SK-N-SH (cell line): Measurements from ENCODE around the gene MBNL1. TPM values are rescaled to one million over a fixed set of nuclear protein-coding genes. Genes with fewer than 3 reads are reported as not detected.

Source experiments
- CTCF ChIA-PET: fragments of 300-600, 350-600 bp; formaldehyde crosslinking; extraction: SDS; loops from one replicate; lab custom pipeline; 2021; lab: Yijun Ruan, JAX
- POLR2A ChIA-PET: fragments of 350-600 bp; sonication (Branson Sonifier 250); formaldehyde crosslinking; extraction: SDS; loops from one replicate; lab custom pipeline; 2020; ENCODE audit warnings: antibody characterized with exemption, inconsistent platforms; lab: Yijun Ruan, JAX
- DNase-seq: peaks from one replicate; pipeline ENCODE4 v3.0.0; 2012
- H2AFZ ChIP-seq: fragments of 200-600 bp; sonication (generic); 2 replicates; pipeline ENCODE4 v1.8.1; 2016; ENCODE audit warnings: antibody characterized with exemption, mild to moderate bottlenecking, low read depth
- H3F3A ChIP-seq: fragments of 200-600 bp; sonication (generic); replicated peaks from 2 replicates; pipeline ENCODE3; 2016; ENCODE audit warnings: antibody characterized with exemption, mild to moderate bottlenecking; ENCODE audit not compliant: insufficient read depth
- H3K27ac ChIP-seq, 2 experiments: fragments of 200-500 bp in 1 of 2; fragments of 200-600 bp in 1 of 2; sonication (Bioruptor generic) in 1 of 2; sonication (generic), shearing (Covaris generic) in 1 of 2; 2 replicates each; pipeline versions ENCODE4 v1.5.1 to v1.6.1; 2014 to 2016; ENCODE audit warnings: low read depth in 2 of 2, inconsistent platforms in 1 of 2, low read length in 1 of 2, mild to moderate bottlenecking in 1 of 2, mixed read lengths in 1 of 2
- H3K27me3 ChIP-seq: fragments of 200-600 bp; sonication (generic), shearing (Covaris generic); 2 replicates; pipeline ENCODE4 v1.6.1; 2016; ENCODE audit warnings: mixed run types; ENCODE audit not compliant: insufficient read depth
- H3K36me3 ChIP-seq, 2 experiments: fragments of 200-500 bp in 1 of 2; fragments of 200-600 bp in 1 of 2; sonication (Bioruptor generic) in 1 of 2; sonication (generic) in 1 of 2; replicated peaks in 1 of 2; 2 replicates each; pipeline versions ENCODE3 to v1.5.1; 2014 to 2016; ENCODE audit warnings: low read length in 1 of 2, mild to moderate bottlenecking in 1 of 2; ENCODE audit not compliant: insufficient read depth in 2 of 2, control insufficient read depth in 1 of 2
- H3K4me1 ChIP-seq, 2 experiments: fragments of 200-500 bp in 1 of 2; fragments of 200-600 bp in 1 of 2; sonication (Bioruptor generic) in 1 of 2; sonication (generic), shearing (Covaris generic) in 1 of 2; 2 replicates each; pipeline versions ENCODE4 v1.5.1 to v1.6.1; 2014 to 2016; ENCODE audit warnings: low read depth in 1 of 2, low read length in 1 of 2, mixed run types in 1 of 2; ENCODE audit not compliant: insufficient read depth in 2 of 2, control insufficient read depth in 1 of 2
- H3K4me2 ChIP-seq: fragments of 200-600 bp; sonication (generic), shearing (Covaris generic); 2 replicates; pipeline ENCODE4 v1.6.1; 2017; ENCODE audit warnings: mixed run types
- H3K4me3 ChIP-seq, 2 experiments: fragments of 200-500 bp in 1 of 2; fragments of 200-600 bp in 1 of 2; sonication (Bioruptor generic) in 1 of 2; sonication (generic), shearing (Covaris generic) in 1 of 2; 2 replicates each; pipeline versions ENCODE4 v1.5.1 to v1.8.1; 2014 to 2016; ENCODE audit warnings: low read depth in 2 of 2, inconsistent platforms in 1 of 2, low read length in 1 of 2, mild to moderate bottlenecking in 1 of 2, mixed read lengths in 1 of 2, moderate library complexity in 1 of 2
- H3K79me2 ChIP-seq: fragments of 200-600 bp; sonication (generic); 2 replicates; pipeline ENCODE4 v1.8.1; 2017; ENCODE audit warnings: mild to moderate bottlenecking; ENCODE audit not compliant: insufficient read depth
- H3K9ac ChIP-seq: fragments of 200-600 bp; sonication (generic); 2 replicates; pipeline ENCODE4 v1.6.1; 2017; ENCODE audit warnings: mixed run types
- H3K9me2 ChIP-seq: fragments of 200-600 bp; sonication (generic); 2 replicates; pipeline ENCODE4 v1.6.1; 2017; ENCODE audit warnings: mixed run types
- H3K9me3 ChIP-seq: fragments of 200-600 bp; sonication (generic); 2 replicates; pipeline ENCODE4 v1.6.1; 2017; ENCODE audit warnings: mixed run types, mild to moderate bottlenecking, moderate library complexity
- H4K20me1 ChIP-seq: fragments of 200-600 bp; sonication (generic); 2 replicates; pipeline ENCODE4 v1.6.1; 2017; ENCODE audit warnings: mild to moderate bottlenecking, mixed run types; ENCODE audit not compliant: insufficient read depth
- FOSL2 ChIP-seq: IDR thresholded peaks from 2 replicates; pipeline ENCODE4 v1.4.0; 2012; ENCODE audit warnings: low read depth, mild to moderate bottlenecking, moderate library complexity, borderline replicate concordance
- FOXJ3 ChIP-seq: sonication (generic); formaldehyde crosslinking; IDR thresholded peaks from 2 replicates; pipeline ENCODE4 v1.5.1; 2020; ENCODE audit warnings: mild to moderate bottlenecking, missing genetic modification reagents
- GATA2 ChIP-seq: sonication (generic); formaldehyde crosslinking; IDR thresholded peaks from 2 replicates; pipeline ENCODE4 v1.5.0; 2020; ENCODE audit warnings: mild to moderate bottlenecking, missing genetic modification reagents
- JUND ChIP-seq: IDR thresholded peaks from 2 replicates; pipeline ENCODE4 v1.4.0; 2012
- NFIC ChIP-seq: IDR thresholded peaks from 2 replicates; pipeline ENCODE4 v1.4.0; 2012; ENCODE audit warnings: borderline replicate concordance
- NRF1 ChIP-seq: IDR thresholded peaks from 2 replicates; pipeline ENCODE4 v1.6.1; 2012; ENCODE audit warnings: low read depth, mild to moderate bottlenecking, low read length
- RCOR1 ChIP-seq: fragments of 150-350 bp; IDR thresholded peaks from 2 replicates; pipeline ENCODE4 v1.6.1; 2017; ENCODE audit warnings: antibody characterized with exemption, low read length
- RFX5 ChIP-seq: IDR thresholded peaks from 2 replicates; pipeline ENCODE4 v1.6.1; 2012; ENCODE audit warnings: mild to moderate bottlenecking, improper control_type of control experiment, low read length
- RXRA ChIP-seq: IDR thresholded peaks from 2 replicates; pipeline ENCODE4 v1.4.0; 2012; ENCODE audit warnings: low read depth, mild to moderate bottlenecking, borderline replicate concordance
- SIN3A ChIP-seq: IDR thresholded peaks from 2 replicates; pipeline ENCODE4 v1.6.1; 2012; ENCODE audit warnings: low read depth, mild to moderate bottlenecking, low read length, moderate library complexity, borderline replicate concordance
- TCF12 ChIP-seq: IDR thresholded peaks from 2 replicates; pipeline ENCODE4 v1.4.0; 2012
- TEAD4 ChIP-seq: IDR thresholded peaks from 2 replicates; pipeline ENCODE4 v1.4.0; 2012; ENCODE audit warnings: mild to moderate bottlenecking, borderline replicate concordance; ENCODE audit not compliant: insufficient read depth
- USF2 ChIP-seq: fragments of 150-350 bp; IDR thresholded peaks from 2 replicates; pipeline ENCODE4 v1.6.1; 2017; ENCODE audit warnings: antibody characterized with exemption, low read length, low read depth, borderline replicate concordance
- YY1 ChIP-seq: IDR thresholded peaks from 2 replicates; pipeline ENCODE4 v1.4.0; 2012; ENCODE audit warnings: low read depth, mild to moderate bottlenecking
- WGBS: methylation state at CpG from one replicate; pipeline ENCODE4 v1.1.6; 2017; ENCODE audit warnings: low lambda C conversion rate; 5-methylcytosine and 5-hydroxymethylcytosine counted together
- polyA plus RNA-seq, 3 experiments: library from polyadenylated mRNA; depleted of rRNA; stranded (reverse); fragments of >200 nt; gene quantifications; 2 replicates each; pipeline ENCODE4 v1.2.3, GENCODE V29; 2012
- TF ChIP-seq, protein P1 (sequence below): IDR thresholded peaks from 2 replicates; pipeline ENCODE4 v1.4.0; 2012; ENCODE audit warnings: low read depth
- TF ChIP-seq, protein P2 (sequence below): IDR thresholded peaks from 2 replicates; pipeline ENCODE4 v1.4.0; 2012; ENCODE audit warnings: low read depth, borderline replicate concordance
- TF ChIP-seq, protein P3 (sequence below): IDR thresholded peaks from 2 replicates; pipeline ENCODE4; 2012

Gene MBNL1
- polyA plus RNA-seq, 1 of the 3 experiments (the other 2 are of a cell fraction) = 44.3 TPM

GRCh38 chr3:152236716-152237115, 32.0 kb upstream of the MBNL1 start:
- DNase-seq = no peak
- Histone ChIP-seq H2AFZ (peak overlapping the region; percentile 84), H3F3A (peaks cover 17% of the 10 kb centered on the region), H3K27me3 (no peaks in the 10 kb centered on the region), H3K4me1 (peaks cover 0 to 20% of the 10 kb centered on the region in 2 experiments; a peak in 2 of 4 replicates), H3K9me2 (no peaks in the 10 kb centered on the region), H3K9me3 (no peaks in the 10 kb centered on the region), H3K79me2 (no peaks in the 10 kb centered on the region), H3K4me2 (peak overlapping the region; percentile 35; the same call in 1 of the 2 replicates), H3K4me3 (no peak overlapping the region), H3K36me3 (no peaks in the 10 kb centered on the region), H3K27ac (peak overlapping the region; percentile 67 to 92), H4K20me1 (no peaks in the 10 kb centered on the region), H3K9ac (peak overlapping the region; percentile 48; the same call in 1 of the 2 replicates)
- CTCF ChIA-PET = no interaction called here
- TF ChIP-seq SIN3A = no peak
- TF ChIP-seq, protein P1, sequence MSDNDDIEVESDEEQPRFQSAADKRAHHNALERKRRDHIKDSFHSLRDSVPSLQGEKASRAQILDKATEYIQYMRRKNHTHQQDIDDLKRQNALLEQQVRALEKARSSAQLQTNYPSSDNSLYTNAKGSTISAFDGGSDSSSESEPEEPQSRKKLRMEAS = no peak
- TF ChIP-seq, protein P2, sequence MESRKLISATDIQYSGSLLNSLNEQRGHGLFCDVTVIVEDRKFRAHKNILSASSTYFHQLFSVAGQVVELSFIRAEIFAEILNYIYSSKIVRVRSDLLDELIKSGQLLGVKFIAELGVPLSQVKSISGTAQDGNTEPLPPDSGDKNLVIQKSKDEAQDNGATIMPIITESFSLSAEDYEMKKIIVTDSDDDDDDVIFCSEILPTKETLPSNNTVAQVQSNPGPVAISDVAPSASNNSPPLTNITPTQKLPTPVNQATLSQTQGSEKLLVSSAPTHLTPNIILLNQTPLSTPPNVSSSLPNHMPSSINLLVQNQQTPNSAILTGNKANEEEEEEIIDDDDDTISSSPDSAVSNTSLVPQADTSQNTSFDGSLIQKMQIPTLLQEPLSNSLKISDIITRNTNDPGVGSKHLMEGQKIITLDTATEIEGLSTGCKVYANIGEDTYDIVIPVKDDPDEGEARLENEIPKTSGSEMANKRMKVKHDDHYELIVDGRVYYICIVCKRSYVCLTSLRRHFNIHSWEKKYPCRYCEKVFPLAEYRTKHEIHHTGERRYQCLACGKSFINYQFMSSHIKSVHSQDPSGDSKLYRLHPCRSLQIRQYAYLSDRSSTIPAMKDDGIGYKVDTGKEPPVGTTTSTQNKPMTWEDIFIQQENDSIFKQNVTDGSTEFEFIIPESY = no peak
- no peak for TF ChIP-seq RCOR1
- TF ChIP-seq JUND = 0 out of 2 replicates have a peak, but pooled peaks have one; percentile 10
- TF ChIP-seq TCF12 = peak; percentile 79
- TF ChIP-seq, protein P3, sequence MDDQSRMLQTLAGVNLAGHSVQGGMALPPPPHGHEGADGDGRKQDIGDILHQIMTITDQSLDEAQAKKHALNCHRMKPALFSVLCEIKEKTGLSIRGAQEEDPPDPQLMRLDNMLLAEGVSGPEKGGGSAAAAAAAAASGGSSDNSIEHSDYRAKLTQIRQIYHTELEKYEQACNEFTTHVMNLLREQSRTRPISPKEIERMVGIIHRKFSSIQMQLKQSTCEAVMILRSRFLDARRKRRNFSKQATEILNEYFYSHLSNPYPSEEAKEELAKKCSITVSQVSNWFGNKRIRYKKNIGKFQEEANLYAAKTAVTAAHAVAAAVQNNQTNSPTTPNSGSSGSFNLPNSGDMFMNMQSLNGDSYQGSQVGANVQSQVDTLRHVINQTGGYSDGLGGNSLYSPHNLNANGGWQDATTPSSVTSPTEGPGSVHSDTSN = no peak
- POLR2A ChIA-PET = no interaction called here

GRCh38 chr3:152241142-152242017, 27.3 kb upstream of the MBNL1 start:
- Histone ChIP-seq H3K27me3 (no peaks in the 10 kb centered on the region), H3F3A (peaks cover 8% of the 10 kb centered on the region), H3K9me3 (no peaks in the 10 kb centered on the region), H3K4me1 (peaks cover 0 to 14% of the 10 kb centered on the region in 2 experiments; a peak in 1 of 4 replicates), H4K20me1 (no peaks in the 10 kb centered on the region), H3K9ac (no peak overlapping the region), H2AFZ (no peak overlapping the region; the same call in 1 of the 2 replicates), H3K4me2 (no peak overlapping the region), H3K36me3 (peaks cover 0 to 3% of the 10 kb centered on the region in 2 experiments), H3K9me2 (peaks cover 3% of the 10 kb centered on the region; the same call in 1 of the 2 replicates), H3K4me3 (no peak overlapping the region), H3K79me2 (no peaks in the 10 kb centered on the region), H3K27ac (no peak overlapping the region)
- no peak for DNase-seq
- CTCF ChIA-PET = no interaction called here
- WGBS = 73% methylated on average over 2 of the region's 2 CpGs
- POLR2A ChIA-PET = no interaction called here
- no peak for TF ChIP-seq FOXJ3 (CRISPR knock-in tag)
- TF ChIP-seq USF2 = no peak
- no peak for TF ChIP-seq RFX5
- TF ChIP-seq RXRA = no peak
- no peak for TF ChIP-seq YY1
- no peak for TF ChIP-seq FOSL2
- TF ChIP-seq TEAD4 = no peak
- TF ChIP-seq, protein P3 = no peak
- no peak for TF ChIP-seq GATA2 (CRISPR knock-in tag)
- no peak for TF ChIP-seq NFIC
- no peak for TF ChIP-seq SIN3A
- TF ChIP-seq NRF1 = no peak
